Fibroblast of skin of abdomen (primary cell): Measurements from ENCODE around the gene TSSK6.

Source experiments
- DNase-seq: peaks from one replicate; pipeline ENCODE4 v3.0.0-alpha.2; 2013

The TSSK6 gene

GRCh38 chr19:19530889-19531288 is 15.5 kb upstream of the TSSK6 start:
- no peak for DNase-seq

DNA sequence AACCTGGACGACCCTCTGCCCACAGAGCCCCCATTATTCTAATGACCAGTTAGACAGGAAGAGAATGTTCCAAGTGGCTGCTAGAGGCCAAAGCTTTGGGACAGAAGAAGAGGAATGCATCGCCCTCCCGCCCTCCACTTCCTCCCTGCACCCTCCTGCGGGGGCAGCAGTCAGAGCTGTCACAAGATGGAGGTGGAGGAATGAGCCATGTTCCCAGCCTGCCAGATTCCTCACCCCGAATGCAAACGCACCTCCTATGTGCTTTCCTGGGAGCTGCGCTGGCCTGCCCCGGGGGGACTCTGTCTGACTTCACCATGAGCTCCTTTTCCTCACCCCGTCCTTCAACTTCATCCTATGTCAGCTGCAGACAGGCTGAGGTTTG is 15.1 kb upstream of the TSSK6 start:
- DNase-seq: no peak

DNA sequence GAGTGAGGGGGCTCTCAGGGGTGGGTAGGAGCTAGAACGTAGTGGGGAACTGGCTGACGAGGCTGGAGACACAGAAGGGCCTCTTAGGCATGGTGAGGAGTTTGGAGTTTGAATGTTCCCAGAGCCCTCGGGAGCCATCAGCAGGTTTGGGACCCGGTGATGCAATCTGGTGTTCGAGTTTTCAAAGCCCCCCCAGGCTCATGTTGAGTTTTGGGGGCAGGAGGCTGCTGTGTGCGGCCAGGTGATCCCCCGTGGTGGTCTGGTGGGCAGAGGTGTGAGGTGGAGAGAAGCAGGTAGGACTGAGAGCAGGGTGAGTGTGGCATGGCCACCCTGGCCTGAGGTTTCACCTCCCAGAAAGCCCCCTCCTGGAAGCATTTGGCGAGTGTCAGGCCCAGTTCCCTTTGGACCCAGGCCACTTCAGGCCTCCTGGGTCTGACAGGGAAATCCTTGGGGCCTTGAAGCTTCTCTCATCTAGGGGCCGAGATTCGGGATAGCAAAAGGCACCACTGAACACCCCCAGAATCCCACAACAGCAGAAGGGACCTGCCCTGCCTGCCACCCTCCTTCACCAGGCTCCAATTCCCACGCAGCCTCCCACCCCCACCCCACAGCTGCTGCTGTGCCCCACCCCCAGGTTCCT is 14.6 kb upstream of the TSSK6 start:
- no peak for DNase-seq

DNA sequence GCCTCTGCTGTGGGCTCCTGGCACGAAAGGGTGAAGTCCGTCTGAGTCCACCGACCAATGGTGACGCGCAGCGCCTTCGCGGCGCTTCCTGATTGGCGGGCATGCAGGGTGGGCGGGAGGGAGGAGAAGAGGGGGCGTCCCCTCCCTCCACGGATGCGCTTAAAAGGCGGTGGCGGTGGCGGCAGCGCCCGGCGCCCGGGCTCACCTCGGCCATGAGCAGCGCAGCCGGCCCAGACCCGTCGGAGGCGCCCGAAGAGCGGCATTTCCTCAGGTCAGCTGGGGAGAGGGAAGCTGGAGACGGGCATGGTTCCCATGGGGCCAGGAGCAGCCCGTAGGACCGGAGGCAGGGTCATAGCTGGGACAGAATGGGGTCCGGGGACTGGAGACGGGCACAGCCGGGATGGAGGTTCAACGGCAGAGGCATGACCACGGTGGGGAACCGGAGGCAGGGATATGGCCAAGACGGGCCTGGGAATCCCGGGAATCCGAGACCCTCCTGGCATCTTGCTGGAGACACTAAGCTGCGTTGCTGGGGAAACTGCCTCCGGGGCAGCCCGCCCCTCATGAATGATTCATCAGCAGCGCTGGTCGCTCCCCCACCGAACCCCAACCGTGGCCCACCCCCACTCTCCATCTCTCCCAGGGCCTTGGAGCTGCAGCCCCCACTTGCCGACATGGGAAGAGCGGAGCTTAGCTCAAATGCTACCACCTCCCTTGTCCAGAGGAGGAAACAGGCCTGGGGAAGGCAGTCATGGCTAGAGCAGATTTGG is 13.6 kb upstream of the TSSK6 start, which contains the start of gene YJEFN3:
Gene YJEFN3 (plus strand): TSS at position 191 of the 770 bp plus-strand sequence. CDS start 22 bp downstream, at position 213.
- peak; percentile 44 for DNase-seq

GRCh38 chr19:19527674-19528625 is 12.6 kb upstream of the TSSK6 start:
- DNase-seq: no peak

GRCh38 chr19:19527371-19527656 is 12.0 kb upstream of the TSSK6 start:
- DNase-seq: no peak

DNA sequence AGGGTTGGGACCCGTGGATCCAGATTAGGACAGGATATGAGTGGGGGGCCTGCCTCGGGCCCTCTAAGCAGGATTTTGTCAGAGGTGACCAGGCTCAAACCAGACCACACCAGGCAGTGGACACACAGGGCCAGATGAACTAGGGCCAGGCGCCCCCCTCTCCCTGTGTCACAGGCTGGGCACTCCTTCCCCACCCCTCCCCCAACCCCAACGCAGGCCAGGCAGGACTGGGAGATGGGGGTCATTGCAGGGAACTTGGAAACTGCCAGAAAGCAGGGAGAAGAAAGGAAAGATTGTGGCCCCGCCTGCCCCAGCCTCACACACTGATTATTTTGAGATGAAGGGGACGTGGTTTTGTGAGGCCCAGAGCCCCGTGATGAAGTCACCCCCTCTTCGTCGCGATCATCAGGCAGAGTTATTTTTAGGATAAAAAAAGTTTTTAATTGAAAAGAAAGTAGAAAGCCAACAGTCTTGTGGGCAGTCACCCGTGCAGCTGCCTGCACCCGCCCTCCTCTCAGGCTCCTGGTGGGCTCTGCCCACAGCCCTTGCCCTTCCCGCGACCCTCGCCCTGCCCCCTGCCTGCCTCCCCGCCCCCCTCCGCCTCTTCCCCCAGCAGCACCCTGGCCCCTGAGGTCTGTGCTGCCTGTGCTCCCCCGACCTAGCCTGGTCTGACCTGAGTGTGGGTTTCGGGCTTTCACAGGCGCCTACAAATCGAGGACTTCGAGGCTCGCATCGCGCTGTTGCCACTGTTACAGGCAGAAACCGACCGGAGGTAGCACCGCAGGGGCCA is 11.4 kb upstream of the TSSK6 start:
- DNase-seq: no peak

DNA sequence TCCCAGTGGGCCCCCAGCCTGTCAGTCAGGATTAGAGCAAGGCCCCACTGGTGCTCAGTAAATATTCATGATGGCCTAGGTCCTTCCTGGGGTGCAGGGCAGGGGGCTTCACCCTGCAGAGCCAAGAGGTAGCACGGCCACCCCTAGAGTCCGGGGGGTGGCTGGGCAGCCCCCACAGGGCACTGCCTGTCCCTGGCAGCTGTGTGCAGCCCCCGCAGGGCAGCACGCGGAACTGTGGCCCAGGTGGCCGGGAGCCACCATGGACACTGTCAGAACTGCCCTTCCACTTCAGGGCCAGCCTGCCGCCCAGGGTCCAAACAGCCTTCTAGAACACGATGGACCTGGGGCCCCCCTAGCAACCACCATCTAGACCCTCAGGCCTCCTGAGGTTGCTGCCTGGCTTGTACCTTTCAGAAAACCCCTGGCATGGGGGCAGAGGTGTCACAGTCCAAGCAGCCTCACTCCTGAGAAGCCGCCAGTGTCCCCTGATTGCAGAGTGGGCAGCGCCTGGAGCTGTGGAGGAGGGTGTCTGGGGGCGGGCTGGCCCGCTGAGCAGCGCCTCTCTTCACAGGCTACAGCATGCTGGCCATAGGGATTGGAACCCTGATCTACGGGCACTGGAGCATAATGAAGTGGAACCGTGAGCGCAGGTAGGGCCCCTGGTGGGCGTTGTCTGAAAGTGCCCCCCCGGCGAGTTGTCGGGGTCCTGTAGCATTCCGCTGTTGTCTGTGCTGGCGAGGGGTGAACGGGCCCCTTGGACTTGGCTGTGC is 10.4 kb upstream of the TSSK6 start:
- DNase-seq: no peak

- no peak for DNase-seq
These were observed 8.7 kb upstream of the TSSK6 start for GRCh38 chr19:19524053-19524452.

GRCh38 chr19:19523177-19523576 is 7.8 kb upstream of the TSSK6 start:
- no peak for DNase-seq

DNA sequence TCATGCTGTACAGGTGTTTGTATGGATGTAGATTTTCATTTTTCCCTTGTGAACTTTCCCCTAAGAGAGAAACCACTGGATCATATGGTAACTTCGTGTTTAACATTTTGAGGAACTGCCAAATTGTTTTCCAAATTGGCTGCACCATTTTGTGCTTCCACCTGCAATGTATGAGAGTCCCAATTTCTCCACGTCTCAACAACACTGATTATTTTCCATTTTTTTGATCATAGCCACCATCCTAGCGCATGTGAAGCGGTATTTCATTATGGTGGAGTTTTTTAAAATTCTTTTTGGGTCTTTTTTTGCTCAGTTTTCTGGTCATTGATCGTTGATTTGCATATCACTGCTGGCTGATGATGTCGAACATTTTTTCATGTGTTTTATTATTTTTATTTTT is 5.6 kb upstream of the TSSK6 start:
- DNase-seq: no peak

DNA sequence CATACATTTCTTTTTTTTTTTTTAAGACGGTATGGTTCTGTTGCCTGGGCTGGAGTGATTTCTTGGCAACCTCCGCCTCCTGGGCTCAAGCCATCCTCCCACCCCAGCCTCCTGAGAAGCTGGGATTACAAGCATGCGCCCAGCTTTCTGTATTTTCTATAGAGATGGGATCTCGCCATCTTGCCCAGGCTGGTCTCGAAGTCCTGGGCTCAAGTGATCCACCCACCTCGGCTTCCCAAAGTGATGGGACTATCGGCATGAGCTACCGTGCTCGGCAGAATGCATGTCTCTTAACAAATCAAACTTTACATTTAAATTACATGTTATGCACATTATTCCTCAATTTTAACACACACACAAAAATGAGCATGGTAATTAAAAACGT is 1.9 kb upstream of the TSSK6 start:
- no peak for DNase-seq

DNA sequence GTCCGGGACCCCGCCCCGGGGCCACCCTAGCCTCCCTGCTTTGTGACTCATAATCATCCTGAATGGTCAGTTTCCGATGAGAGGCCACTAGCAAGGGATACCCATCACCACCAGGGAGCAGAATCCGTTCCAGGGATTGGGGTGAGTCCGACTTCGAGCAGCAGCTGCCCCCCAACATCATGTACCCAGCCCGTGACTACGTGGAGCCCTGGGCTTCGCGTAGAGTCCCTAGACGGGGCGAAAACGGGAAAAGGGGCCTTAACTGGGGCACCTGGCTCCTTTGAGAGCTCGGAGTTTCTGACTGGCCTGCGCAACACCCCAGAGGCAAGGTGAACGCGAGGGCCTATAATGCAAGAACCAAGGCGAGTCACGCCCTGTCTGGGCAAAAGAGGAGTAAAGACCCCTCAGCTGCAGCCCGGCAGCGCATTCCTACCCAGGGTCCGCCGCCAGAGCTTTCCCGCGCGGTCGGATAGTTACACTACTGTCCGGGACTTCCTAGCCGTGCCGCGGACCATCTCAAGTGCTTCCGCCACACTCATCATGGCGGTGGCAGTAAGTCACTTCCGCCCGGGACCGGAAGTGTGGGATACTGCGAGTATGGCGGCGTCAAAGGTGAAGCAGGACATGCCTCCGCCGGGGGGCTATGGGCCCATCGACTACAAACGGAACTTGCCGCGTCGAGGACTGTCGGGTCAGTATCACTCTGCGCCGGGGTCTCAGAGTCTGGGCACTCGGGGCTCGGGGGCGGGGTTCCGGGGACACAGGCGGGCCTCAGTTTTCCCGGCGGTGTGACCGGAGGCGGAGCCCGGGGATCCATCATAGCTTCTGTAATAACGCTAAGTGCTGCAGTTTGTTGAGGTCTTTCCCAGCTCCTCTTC is 533 bp upstream of the TSSK6 start, which contains the start of gene NDUFA13:
Gene NDUFA13 (plus strand): TSS at position 584 of the 878 bp plus-strand sequence. CDS start 14 bp downstream, at position 598.
- DNase-seq: peak; percentile 93

DNA sequence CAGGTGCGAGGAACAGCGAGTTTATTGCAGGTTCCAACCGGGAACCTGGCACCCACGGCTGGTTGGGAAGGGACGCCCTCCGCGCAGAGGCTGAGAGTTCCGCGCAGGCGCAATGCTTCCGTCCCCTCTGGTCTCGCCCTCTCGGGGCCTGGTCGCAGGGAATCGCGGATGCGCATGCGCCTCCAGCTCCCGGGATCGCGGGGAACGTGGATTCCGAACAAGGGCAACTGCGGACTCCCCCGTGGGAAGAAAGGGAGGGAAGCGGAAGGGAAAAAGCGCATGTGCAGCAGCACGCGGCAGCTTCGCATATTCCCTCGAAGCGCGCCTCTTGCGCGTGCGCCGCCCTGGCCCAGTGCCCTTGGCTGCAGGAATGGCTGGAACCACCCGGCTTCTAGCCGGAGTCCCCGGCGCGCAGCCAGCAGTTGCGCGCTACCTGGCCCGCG is 1.1 kb downstream of the TSSK6 start:
- DNase-seq: peak; percentile 68

DNA sequence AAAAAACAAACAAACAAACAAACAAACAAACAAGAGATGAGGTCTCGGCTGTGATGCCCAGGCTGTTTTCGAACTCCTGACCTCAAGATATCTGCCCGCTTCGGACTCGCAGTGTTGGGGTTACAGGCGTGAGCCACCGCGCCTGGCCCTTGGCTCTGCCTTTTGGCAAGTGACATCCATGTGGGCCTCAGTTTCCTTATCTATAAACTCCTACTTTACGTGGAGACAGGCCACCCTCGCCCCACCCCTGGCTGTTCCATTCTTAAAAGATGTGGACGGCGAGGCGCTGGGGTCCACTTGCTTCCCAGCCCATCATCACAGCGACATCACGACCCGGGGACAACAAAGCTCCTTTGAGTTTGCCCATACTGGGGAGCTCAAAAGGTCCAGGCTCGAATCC is 1.7 kb downstream of the TSSK6 start:
- DNase-seq: no peak

DNA sequence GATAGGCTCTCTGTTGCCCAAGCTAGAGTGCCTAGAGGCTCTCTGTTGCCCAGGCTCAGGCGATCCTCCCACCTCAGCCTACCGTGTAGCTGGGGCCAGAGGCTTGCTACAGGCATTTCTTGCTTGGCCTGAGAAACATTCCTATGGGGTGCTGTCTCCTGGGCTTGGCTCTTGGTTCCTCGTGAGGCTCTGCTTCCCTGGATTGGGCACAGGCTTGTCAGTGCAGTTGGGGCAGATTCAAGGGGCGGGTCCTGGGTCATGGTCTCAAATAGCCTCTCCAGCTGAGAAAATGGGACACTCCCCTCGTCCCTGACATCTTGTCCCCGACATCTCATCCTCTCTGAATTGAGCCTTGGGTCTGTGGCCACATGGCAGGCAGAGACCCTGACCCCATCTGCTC is 4.9 kb downstream of the TSSK6 start:
- DNase-seq: no peak

- no peak for DNase-seq
These were observed 7.1 kb downstream of the TSSK6 start for GRCh38 chr19:19508217-19508616.

DNA sequence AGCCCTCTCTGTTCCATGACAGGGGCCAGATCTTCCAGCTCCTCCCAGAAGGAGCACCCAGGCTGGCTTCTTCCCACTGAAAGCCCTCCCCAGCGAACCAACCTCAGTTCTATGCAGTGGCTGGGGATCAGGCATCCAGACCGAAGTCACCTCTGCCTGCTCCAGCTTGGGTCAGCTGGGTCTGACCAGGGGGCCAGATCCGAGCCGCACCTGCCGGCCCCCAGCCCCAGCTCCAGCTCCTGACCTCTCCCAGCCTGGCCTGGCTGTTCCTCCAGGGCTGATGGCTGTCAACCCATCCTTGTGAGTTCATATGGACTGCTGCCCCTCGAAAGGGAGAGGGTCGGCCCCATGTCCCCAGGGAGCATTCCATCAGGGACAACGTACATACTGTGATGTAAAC is 8.0 kb downstream of the TSSK6 start:
- DNase-seq: no peak

DNA sequence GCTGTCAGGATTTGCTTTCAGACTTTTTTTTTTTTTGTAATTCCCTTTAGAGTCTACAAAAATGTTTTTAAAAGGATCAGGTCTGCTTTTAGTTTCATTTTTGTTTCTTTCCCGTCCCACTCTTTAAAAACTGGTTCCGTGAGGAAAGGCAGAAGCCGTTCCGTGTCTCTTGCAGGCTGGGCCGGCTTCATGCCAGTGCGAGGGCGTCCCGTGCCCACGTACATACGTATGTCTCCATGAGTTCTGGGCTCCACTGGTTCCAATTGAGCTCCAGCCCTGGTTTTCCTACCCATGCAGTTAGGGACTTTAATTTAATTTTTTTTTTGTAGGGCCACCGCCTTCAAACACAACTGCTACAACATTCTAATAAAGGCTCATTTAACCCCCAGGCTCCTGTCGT is 8.8 kb downstream of the TSSK6 start:
- no peak for DNase-seq

GRCh38 chr19:19505669-19506326 is 9.6 kb downstream of the TSSK6 start:
- DNase-seq: no peak
